Neuron (in vitro differentiated cells): Measurements from ENCODE around the gene TPSG1.
"Not testable (repeated sequence)": the region's sequence is repeated elsewhere in the genome, so short reads cannot be mapped to it uniquely, and the experiment has no call there.

Experiments used
- H2AFZ ChIP-seq: one replicate; pipeline ENCODE4 v1.6.1; 2013; ENCODE audit warnings: low read depth, mild to moderate bottlenecking, inconsistent platforms, low read length, moderate library complexity
- H3K27me3 ChIP-seq: one replicate; pipeline ENCODE4 v1.6.1; 2013; ENCODE audit warnings: low read length; ENCODE audit not compliant: insufficient read depth
- H3K36me3 ChIP-seq: one replicate; pipeline ENCODE4 v1.6.1; 2013; ENCODE audit warnings: low read length; ENCODE audit not compliant: insufficient read depth
- H3K4me1 ChIP-seq: one replicate; pipeline ENCODE4 v1.6.1; 2013; ENCODE audit warnings: low read length; ENCODE audit not compliant: insufficient read depth
- H3K4me3 ChIP-seq: 2 replicates; pipeline ENCODE4 v1.5.1; 2013; ENCODE audit warnings: mild to moderate bottlenecking, low read length, moderate library complexity
- H3K9me3 ChIP-seq: one replicate; pipeline ENCODE4 v1.6.1; 2013; ENCODE audit warnings: low read length

Gene TPSG1

DNA sequence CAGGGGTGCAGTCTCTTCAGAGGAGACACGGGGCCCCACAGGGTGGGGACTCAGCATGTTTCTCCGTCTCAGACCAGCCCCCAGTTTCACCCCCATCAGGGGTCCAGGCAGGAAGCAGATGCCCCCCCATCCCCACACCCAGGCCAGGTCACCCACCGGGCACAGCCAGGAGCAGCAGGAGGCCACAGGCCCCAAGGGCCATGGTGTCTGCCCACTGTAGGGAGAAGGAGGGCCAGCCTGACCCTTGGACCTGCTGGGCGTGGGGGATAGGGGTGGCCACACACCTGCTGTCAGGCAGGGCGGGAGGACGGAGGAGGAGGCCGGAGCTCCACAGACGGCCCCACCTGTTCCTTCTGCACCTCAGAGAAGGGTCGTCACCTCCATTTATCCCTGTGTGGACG is at the start of gene TPSG1:
Gene TPSG1 (minus strand): TSS at position 218 of the 401 bp plus-strand sequence. CDS start 16 bp downstream, at position 202.
- Histone ChIP-seq H3K36me3 (no peaks in the 10 kb centered on the region), H3K4me1 (no peaks in the 10 kb centered on the region), H2AFZ (no peak within 1 kb of the TSS), H3K27me3 (no peaks in the 10 kb centered on the region), H3K9me3 (no peaks in the 10 kb centered on the region), H3K4me3 (no peak within 1 kb of the TSS)

DNA sequence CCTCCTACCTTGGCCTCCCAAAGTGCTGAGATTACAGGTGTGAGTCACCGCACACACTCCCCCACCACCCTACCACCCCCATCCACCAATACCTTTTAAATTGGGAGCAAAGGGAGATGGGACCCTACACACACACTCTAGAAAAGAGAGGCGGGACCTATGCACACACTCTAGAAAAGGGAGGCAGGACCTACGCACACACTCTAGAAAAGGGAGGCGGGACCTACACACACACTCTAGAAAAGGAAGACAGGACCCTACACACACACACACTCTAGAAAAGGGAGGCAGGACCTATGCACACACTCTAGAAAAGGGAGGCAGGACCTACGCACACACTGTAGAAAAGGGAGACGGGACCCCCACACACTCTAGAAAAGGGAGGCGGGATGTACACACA is 49.7 kb upstream of the TPSG1 start:
- H2AFZ ChIP-seq = no peak overlapping the region
- H3K36me3 ChIP-seq = no peaks in the 10 kb centered on the region
- peaks cover 13% of the 10 kb centered on the region for H3K4me1 ChIP-seq
- no peaks in the 10 kb centered on the region for H3K9me3 ChIP-seq
- H3K4me3 ChIP-seq = no peak overlapping the region
- H3K27me3 ChIP-seq = peaks cover 9% of the 10 kb centered on the region

DNA sequence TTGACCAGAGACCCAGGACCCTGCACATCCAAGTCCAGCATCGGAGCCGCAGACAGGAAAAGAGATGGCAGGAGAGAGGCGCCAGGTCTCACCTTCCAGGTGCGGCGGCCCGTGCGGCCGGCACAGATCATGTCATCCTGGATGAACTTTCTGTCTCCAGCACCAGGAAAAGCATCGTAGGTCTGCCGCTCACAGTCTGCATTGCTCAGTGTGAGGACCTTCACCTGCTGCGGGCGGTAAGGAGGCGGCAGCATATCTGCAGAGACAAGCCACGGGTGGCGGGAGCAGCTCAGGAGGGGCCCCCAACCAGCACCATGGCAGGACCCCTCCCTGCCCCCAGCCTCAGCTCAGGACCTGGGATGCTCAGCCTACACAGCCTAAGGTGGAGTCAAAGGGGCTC is 48.7 kb upstream of the TPSG1 start:
- Histone ChIP-seq H2AFZ (no peak overlapping the region), H3K4me1 (peaks cover 10% of the 10 kb centered on the region), H3K4me3 (no peak overlapping the region), H3K27me3 (peaks cover 9% of the 10 kb centered on the region), H3K9me3 (no peaks in the 10 kb centered on the region), H3K36me3 (no peaks in the 10 kb centered on the region)

DNA sequence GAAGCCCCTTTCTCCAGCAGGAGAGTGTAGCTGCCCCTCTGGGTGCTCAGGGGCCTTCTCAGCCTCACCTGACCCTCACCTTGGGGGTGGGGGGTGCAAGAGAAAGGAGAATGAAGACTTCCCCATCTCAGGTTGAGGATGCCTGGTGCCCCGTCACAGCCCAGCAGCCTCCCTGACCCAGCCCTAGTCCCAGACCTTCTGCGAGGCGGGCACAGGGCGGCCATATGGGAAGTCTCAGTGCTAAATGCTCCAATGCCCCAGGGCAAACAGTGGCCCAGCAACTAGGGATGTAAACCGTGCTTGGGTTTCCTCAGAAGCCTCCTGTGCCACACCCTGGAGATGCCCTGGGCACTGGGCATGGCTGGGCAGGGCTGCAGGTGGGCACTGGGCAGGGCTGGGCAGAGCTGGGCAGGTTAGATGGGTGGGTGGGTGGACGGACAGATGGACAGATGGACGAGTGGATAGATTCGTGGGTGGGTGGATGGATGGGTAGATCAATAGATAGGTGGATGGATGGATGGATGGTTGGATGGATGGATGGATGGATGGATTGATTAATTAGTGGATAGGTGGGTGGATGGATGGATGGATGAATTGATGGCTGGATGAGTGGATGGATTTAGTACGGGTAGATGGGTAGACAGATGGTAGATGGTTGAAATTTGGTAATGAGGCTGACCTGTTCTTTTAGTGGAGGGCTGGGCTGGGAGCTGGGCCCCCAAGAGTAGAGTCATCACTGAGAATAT is 47.6 kb upstream of the TPSG1 start:
- H3K36me3 ChIP-seq = no peaks in the 10 kb centered on the region
- no peak overlapping the region for H3K4me3 ChIP-seq
- peaks cover 5% of the 10 kb centered on the region for H3K27me3 ChIP-seq
- no peak overlapping the region for H2AFZ ChIP-seq
- no peaks in the 10 kb centered on the region for H3K4me1 ChIP-seq
- no peaks in the 10 kb centered on the region for H3K9me3 ChIP-seq

DNA sequence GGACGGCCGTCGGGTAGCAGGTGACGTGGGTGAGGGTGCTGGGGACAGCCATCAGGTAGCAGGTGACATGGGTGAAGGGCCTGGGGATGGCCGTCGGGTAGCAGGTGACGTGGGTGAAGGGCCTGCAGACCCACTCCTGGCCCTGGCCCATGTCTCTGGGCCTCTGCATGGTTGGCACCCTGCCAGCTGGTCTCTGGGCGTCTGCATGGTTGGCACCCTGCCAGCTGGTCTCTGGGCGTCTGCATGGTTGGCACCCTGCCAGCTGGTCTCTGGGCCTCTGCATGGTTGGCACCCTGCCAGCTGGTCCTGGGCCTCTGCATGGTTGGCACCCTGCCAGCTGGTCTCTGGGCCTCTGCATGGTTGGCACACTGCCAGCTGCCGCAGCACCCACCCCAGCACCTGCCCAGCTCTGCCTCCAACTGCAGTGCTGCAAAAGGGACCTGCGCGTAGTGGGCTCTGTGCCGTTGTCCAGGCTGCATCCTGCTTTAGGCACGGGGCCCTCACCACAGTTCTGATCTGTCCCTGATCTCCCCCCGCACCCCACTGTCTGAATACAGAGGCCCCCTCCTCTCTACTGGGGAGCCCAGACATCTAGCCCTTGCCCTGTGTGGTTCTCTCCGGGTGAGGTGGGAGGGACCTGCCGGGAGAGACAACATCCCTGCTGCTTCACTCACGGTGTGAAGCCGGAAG is 46.8 kb upstream of the TPSG1 start:
- not testable (repeated sequence) for H3K4me1 ChIP-seq, H3K36me3 ChIP-seq, H3K9me3 ChIP-seq, H2AFZ ChIP-seq, H3K4me3 ChIP-seq, H3K27me3 ChIP-seq

DNA sequence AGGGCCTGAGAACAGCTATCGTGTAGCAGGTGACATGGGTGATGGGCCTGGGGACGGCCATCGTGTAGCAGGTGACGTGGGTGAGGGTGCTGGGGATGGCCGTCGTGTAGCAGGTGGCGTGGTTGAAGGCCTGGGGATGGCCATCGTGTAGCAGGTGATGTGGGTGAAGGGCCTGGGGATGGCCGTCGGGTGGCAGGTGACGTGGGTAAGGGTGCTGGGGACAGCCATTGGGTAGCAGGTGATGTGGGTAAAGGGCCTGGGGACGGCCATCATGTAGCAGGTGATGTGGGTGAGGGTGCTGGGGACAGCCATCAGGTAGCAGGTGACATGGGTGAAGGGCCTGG is 46.3 kb upstream of the TPSG1 start:
- H2AFZ ChIP-seq = no peak overlapping the region
- H3K27me3 ChIP-seq = peaks cover 5% of the 10 kb centered on the region
- no peaks in the 10 kb centered on the region for H3K36me3 ChIP-seq

DNA sequence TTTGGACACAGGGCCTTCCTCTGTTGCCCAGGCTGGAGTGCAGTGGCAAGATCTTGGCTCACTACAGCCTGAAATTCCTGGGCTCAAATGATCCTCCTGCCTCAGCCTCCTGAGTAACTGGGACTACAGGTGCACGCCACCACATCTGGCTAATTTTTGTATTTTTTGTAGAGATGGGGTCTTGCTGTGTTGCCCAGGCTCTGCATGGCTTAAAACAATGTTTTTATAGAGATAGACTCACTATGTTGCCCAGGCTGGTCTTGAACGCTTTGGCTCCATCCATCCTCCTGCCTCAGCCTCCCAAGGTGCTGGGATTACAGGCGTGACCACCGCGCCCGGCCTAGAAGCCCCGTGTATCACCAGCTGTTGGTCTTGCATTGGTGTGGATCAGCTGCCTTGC is 44.4 kb upstream of the TPSG1 start:
- H2AFZ ChIP-seq, H3K36me3 ChIP-seq, H3K4me3 ChIP-seq, H3K9me3 ChIP-seq, H3K27me3 ChIP-seq, H3K4me1 ChIP-seq: not testable (repeated sequence)

More for the DNA sequence above, 46.3 kb upstream of the TPSG1 start:
- Histone ChIP-seq H3K9me3 (no peaks in the 10 kb centered on the region), H3K4me3 (no peak overlapping the region), H3K4me1 (no peaks in the 10 kb centered on the region)

DNA sequence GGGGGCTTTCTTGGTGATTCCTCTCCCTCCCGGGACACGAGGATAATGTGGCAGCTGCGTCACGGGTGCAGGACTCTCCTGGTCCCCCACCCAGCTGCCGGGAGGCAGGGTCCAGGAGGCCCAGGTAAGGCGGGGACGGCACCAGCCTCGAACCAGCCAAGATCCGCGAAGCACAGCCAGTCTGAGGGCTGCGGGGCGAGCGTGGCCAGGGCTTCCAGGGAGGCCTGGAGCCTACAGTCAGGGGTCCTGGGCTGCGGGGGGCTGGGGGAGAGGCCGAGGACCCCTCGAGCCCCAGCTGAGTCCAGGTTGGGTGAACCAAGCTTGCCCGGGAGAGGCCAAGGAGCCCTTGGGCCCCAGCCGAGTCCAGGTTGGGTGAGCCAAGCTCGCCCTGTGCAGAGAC is 40.8 kb upstream of the TPSG1 start:
- Histone ChIP-seq H3K36me3 (no peaks in the 10 kb centered on the region), H3K27me3 (peaks cover 18% of the 10 kb centered on the region), H3K9me3 (peaks cover 2% of the 10 kb centered on the region), H3K4me1 (no peaks in the 10 kb centered on the region), H3K4me3 (no peak overlapping the region), H2AFZ (no peak overlapping the region)

DNA sequence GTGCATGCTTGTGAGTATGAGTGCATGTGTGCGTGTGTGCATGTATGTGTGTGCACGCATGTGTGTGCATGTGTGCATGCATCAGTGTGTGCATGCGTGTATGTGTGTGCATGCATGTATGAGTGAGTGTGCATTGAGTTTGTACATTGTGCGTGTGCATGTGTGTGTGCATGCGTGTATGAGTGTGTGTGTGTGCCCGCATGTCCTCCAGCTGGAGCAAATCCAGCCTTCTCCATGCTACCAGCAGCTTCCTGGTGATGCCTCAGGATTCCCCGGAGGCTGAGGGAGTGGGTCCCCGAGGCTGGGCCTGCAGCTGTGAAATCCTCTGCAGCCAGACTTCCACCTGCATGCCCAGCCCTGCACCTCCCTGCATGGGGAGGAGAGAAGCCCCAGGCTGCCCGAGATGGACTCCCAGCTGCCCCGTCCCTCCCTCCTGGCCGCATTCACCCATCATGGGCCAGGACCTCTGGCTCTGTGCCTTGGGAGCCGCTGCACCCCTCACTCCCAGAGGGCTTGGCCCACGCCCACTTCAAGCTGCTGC is 40.1 kb upstream of the TPSG1 start:
- peaks cover 24% of the 10 kb centered on the region for H3K27me3 ChIP-seq
- H2AFZ ChIP-seq = no peak overlapping the region
- no peak overlapping the region for H3K4me3 ChIP-seq
- H3K36me3 ChIP-seq = no peaks in the 10 kb centered on the region
- no peaks in the 10 kb centered on the region for H3K4me1 ChIP-seq
- H3K9me3 ChIP-seq = peaks cover 2% of the 10 kb centered on the region

DNA sequence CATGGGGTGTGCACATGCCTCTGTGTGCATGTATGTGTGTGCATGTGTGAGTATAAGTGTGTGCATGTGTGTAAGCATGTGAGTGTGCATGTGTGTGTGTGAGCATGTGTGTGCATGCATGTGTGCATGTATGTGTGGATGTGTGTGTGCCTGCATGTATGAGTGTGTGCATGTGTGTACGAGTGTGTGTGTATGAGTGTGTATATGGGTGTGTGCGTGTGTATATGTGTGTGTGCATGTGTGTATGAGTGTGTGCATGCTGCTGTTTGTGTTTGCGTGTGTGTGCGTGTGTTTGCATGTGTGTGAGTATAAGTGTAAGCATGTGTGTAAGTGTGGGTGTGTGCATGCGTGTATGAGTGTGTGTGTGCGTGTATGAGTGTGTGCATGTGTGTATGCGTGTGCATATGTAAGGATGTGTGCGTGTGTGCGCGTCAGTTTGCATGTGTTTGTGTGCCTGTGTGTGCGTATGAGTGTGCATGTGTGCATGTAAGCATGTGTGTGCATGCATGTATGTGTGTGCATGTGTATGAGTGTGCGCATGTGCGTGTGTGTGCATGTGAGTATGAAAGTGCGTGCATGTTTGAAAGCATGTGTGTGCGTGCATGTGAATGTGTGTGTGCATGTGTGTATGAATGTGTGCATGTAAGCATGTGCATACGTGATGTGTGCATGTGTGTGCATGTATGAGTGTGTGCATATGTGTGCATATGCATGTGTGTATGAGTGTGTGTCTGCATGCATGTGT is 39.4 kb upstream of the TPSG1 start:
- H3K4me1 ChIP-seq = no peaks in the 10 kb centered on the region
- no peaks in the 10 kb centered on the region for H3K36me3 ChIP-seq
- H3K27me3 ChIP-seq = peaks cover 30% of the 10 kb centered on the region
- no peak overlapping the region for H3K4me3 ChIP-seq
- H3K9me3 ChIP-seq = peaks cover 2% of the 10 kb centered on the region
- no peak overlapping the region for H2AFZ ChIP-seq

DNA sequence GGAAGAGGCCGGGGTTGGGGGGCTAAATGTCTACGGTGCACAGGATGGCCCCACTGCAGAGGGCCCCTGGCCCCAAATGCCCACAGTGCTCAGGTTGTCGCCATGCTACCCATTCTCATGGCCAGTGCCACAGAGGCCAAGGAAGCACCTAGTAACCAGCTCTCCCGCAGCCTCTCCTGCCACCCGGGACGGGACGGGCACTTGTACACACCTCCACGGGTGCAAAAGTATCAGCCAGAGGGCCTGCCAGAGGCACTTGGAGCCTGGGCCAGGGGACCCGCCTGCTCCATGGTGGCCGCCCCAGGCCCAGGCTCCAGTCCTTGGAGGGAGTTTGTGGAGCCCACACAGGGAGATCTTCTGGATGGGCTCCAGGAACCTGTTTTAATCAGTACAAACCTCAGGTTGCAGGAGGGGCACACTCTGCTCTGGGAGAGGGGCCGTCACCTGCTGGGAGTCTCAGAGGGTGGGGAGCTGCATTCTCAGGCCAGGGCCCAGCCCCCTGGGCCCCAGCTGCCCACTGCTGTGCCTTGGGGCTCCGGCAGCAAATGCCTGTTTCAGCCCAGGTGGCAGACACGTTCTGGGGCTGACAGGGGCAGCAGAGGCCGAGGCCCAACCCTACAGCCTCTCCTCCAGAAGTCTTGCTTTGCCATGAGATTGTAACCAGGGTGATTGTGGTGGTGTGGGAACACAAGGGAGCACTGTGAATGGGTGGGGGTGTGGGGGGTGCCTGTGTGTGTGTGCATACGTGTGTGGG is 38.7 kb upstream of the TPSG1 start:
- Histone ChIP-seq H3K4me1 (no peaks in the 10 kb centered on the region), H3K36me3 (no peaks in the 10 kb centered on the region), H3K4me3 (no peak overlapping the region), H2AFZ (no peak overlapping the region), H3K27me3 (peaks cover 38% of the 10 kb centered on the region), H3K9me3 (peaks cover 2% of the 10 kb centered on the region)

DNA sequence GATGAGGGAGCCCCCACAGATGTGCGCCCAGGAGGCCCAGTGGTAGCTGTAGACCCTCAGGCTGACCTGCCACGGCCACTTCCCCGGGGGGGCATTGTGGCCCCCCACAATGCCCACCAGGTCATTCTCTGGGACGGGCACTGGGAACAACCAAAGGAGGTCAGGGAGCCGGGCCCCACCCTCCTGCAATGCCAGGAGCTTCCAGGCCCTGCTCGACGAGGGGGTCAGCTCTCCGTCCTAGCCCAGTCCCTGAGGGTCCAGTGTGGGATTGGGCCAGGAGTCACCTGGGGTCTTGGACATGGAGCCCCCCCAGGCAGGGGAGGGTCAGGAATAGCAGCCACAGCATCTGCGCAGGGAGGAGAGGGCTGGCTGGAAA is 37.8 kb upstream of the TPSG1 start:
- Histone ChIP-seq H2AFZ (no peak overlapping the region), H3K27me3 (peaks cover 39% of the 10 kb centered on the region), H3K4me1 (no peaks in the 10 kb centered on the region), H3K36me3 (no peaks in the 10 kb centered on the region), H3K9me3 (peaks cover 2% of the 10 kb centered on the region), H3K4me3 (no peak overlapping the region)
